DOHH2 (cell line): ENCODE measurements around the gene CAPN11.

ENCODE experiments used
- CTCF ChIP-seq: fragments of 200-600 bp; sonication (generic); IDR thresholded peaks from one replicate; pipeline ENCODE4 v1.5.1; 2014; ENCODE audit warnings: antibody characterized with exemption, mild to moderate bottlenecking, low read depth, low read length; ENCODE audit not compliant: poor library complexity, severe bottlenecking
- EZH2phosphoT487 ChIP-seq: fragments of 200-600 bp; sonication (generic); IDR thresholded peaks from 2 replicates; pipeline ENCODE4 v1.6.1; 2017; ENCODE audit warnings: borderline replicate concordance, mild to moderate bottlenecking, antibody characterized with exemption, low read length, moderate library complexity, mixed read lengths

GRCh38 chr6:44152533-44152932, 6.1 kb upstream of the CAPN11 start:
- no peak for TF ChIP-seq CTCF
- no peak for TF ChIP-seq EZH2phosphoT487
